ENCODE results near the gene LAMB1.

LAMB1 gene

GRCh38 chr7:107998660-107999480 is 4.1 kb downstream of the LAMB1 start:
- no peak for DNase-seq (ENCODE audit: low read depth in 2 of 2)

DNA sequence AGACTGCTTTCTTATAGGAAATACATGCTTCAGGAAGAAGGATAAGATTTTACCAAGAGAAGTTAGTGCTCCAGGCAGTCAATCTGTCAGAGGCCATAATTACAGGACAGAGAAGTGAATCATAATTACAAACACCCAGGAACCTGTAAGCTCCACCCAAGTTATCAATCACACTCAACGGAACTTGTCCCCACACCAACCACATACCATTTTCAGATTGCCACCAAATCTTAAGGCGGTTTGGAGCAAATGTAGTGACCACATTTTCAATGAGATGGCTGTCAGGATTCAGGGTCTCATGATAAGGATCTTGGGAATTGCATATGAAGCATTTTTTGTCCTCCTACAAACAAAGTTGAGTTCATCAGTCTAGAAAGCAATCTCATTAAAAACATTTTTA is 4.8 kb downstream of the LAMB1 start:
- no peak for DNase-seq (ENCODE audit: low read depth in 2 of 2)

- DNase-seq (ENCODE audit: low read depth in 2 of 2): no peak
Observed at GRCh38 chr7:107996072-107996882, 6.7 kb downstream of the LAMB1 start.

- DNase-seq (ENCODE audit: low read depth in 2 of 2): no peak
Observed at GRCh38 chr7:107995184-107996071, 7.5 kb downstream of the LAMB1 start.

DNA sequence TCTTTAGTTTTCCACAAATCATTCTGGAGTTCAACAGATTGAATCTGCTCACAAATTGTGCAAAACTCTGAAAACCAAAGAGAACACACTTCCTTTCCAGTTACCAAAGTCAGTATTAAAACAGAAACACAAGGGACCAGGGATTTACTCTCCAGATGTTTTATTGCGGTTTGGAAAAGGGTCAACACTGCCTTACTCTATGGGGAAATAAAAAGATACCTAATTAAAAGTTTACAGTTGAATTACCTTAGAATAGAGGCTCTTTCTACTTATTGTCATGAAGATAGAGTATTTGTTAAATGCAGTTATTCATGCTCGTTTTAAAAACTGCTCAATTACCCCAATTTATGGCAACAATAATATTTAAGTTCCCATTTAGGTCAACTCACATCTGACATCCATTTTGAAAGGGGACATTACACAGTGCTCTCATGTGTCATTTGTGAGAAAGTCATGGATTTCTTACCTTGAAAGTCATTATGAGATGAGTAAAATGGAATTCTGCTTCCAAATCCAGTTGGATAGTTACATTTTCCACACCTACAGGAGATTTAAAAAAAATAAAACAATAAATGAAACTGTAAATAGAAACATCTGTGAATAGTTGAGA is 8.4 kb downstream of the LAMB1 start:
- no peak for DNase-seq (ENCODE audit: low read depth in 2 of 2)

DNA sequence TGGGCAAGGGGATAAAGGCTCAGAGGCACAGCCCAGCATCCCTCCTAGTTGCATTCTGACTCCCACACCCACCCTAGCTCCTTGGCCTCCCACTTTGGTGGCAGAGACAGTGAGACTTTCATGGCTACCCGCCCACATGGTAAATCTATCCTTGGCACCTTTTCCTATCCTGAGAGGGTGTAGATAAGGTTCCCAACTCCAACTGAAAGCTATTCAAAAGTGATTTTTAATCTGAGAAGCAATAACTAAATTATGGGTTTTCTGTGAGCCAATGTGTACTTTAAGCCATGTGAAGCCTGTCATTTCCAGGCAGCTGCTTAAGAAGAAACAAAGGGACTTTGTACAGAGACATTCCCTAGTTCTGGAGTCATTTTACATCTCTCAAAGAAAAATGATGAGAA is 9.1 kb downstream of the LAMB1 start:
- no peak for DNase-seq (ENCODE audit: low read depth in 2 of 2)

DNA sequence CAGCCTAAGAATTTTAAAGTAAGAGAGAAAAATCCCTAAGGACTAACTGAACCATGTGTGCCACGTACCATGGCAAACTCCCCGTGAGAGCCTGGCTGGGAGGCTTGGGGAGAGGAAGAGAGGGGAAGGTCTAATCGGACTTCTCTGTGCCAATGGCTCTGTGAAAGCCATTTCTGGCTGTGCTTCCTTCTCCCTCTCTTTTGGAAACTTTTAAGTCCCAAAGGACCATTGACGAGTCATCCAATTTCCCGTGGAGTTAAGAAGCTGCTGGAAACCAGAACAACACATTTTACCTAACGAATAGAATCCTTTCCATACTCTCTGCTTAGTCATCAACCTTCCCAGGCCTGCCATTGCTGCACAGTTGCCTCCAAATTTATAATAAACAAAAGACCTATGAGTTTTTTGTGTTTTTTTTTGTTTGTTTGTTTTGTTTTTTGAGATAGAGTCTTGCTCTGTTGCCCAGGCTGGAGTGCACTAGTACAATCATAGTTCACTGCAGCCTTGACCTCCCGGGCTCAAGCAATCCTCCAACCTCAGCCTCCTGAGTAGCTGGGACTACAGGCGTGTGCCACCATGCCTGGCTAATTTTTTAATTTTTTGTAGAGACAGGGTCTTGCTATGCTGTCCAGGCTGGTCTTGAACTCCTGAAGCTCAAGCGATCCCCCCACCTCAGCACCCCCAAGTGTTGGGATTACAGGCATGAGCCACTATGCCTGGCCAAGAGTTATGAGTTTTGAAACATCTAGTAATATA is 13.2 kb downstream of the LAMB1 start:
- no peak for DNase-seq (ENCODE audit: low read depth in 2 of 2)

- DNase-seq (ENCODE audit: low read depth in 2 of 2): no peak
Observed at GRCh38 chr7:107982918-107983389, 20.0 kb downstream of the LAMB1 start.

- DNase-seq (ENCODE audit: low read depth in 2 of 2): no peak
Observed at GRCh38 chr7:107982042-107982840, 20.7 kb downstream of the LAMB1 start.

- no peak for DNase-seq (ENCODE audit: low read depth in 2 of 2)
Observed at GRCh38 chr7:107981466-107981865, 21.5 kb downstream of the LAMB1 start.

- DNase-seq (ENCODE audit: low read depth in 2 of 2): no peak
Observed at GRCh38 chr7:107980671-107981190, 22.2 kb downstream of the LAMB1 start.

GRCh38 chr7:107980171-107980570 is 22.8 kb downstream of the LAMB1 start:
- DNase-seq (ENCODE audit: low read depth in 2 of 2): no peak

DNA sequence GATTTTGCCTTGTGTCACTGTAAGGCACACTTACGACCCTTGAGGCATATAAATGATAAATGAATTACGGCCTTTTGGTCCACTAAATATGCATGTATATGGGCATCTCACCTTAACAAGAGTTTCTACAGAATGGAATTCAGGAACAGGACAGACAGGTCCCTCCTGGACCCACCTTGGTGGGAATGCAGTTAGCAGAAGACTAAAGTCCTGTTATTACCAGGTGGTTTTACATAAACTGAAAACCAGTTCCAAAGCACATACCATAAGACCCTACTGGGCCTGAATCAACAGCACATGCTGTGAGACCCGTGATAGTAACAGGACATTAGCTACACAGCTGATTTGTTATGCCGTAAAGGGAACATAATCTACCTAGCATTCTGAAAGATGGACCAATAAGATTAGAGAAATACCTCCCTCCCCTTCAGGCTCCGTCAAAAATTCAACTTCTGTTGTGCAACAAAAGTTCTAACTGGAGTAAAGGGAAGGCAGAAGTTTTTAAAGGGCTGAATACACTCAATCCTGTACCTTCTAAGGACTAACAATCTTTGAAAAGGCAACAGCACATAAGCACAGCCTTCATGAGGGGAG is 24.0 kb downstream of the LAMB1 start:
- no peak for DNase-seq (ENCODE audit: low read depth in 2 of 2)

DNA sequence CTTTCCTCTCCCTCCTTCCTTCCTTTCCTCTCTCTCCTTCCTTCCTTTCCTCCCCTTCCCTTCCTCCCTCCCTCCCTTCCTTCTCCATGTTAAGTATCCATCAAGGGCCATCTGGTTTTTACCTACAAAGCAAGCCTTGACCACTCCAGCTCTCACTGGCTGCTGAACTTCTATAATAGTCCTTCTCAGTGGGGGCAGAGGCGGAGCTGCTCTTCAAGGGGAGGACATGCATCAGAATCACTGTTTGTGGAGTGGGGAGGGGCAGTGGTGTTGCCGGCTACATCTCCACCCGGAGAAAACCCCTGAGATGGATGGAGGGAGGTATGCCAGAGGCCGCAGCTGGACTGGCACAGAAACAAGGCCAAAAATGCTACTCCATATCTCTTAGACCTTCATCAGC is 25.9 kb downstream of the LAMB1 start:
- DNase-seq (ENCODE audit: low read depth in 2 of 2): no peak

DNA sequence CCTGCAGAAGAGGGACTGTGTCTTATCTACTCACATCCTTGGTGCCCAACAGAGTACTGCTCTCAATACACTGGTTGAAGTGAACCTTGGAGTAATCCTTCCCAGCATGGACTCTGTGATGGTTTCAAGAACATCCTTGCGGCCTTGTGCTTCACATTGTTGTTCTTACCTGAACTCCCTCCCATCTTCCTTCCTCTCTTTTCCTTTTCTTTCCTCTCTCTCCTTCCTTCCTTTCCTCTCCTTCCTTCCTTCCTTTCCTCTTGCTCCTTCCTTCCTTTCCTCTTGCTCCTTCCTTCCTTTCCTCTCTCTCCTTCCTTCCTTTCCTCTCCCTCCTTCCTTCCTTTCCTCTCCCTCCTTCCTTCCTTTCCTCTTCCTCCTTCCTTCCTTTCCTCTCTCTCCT is 26.3 kb downstream of the LAMB1 start:
- DNase-seq (ENCODE audit: low read depth in 2 of 2): no peak

DNA sequence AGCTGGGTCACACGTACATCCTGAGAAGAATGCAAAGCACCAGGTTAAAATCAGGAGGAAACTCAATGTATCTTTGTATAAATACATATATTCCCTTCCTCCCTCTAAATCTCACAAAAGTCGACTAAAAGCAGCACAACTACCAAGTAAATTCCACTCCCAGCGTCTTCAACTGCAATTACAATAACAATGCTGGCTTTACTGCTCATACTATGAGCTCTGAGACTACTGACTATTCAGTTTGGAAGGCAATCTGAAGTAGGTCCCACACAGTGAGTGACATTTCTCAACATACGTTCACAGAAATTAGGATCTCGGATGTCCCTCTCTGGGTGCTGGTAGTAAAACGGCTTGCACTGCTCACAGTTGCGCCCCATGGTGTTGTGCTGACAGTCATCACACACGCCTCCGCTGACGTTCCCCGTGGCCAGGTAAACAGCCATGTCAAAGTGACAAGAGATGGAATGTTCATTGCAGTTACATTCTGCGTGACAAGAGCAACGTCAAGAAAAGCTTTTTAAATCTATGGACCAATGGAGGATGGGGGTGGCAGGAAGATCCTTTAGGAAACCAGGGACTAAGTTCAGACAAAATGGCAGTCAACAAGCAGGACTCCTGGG is 27.5 kb downstream of the LAMB1 start:
- DNase-seq (ENCODE audit: low read depth in 2 of 2): no peak

- DNase-seq (ENCODE audit: low read depth in 2 of 2): no peak
Observed at GRCh38 chr7:107973861-107974260, 29.1 kb downstream of the LAMB1 start.

- DNase-seq (ENCODE audit: low read depth in 2 of 2): no peak
Observed at GRCh38 chr7:107972941-107973376, 30.0 kb downstream of the LAMB1 start.

GRCh38 chr7:107972075-107972482 is 30.9 kb downstream of the LAMB1 start:
- DNase-seq (ENCODE audit: low read depth in 2 of 2): no peak
